Spleen (tissue), 11 donors: ENCODE results near the gene PTGER2. TPM values are rescaled to one million over a fixed set of nuclear protein-coding genes. Genes with fewer than 3 reads are reported as not detected.

ENCODE experiments used
- DNase-seq: peaks from one replicate; pipeline ENCODE4 v3.0.0-alpha.2; 2020
- H3K27ac ChIP-seq, 8 donors: fragments of 200-600 bp; sonication (generic) in 7 of 8; 1 replicate in 4 of 8; 2 replicates in 4 of 8; pipeline versions ENCODE4 v1.5.0 to v1.8.0; 2016 to 2021; ENCODE audit warnings: inconsistent platforms in 4 of 8, mild to moderate bottlenecking in 4 of 8, moderate library complexity in 1 of 8
- H3K27me3 ChIP-seq, 7 donors: fragments of 200-600 bp; sonication (generic) in 6 of 7; replicated peaks in 1 of 7; 1 replicate in 4 of 7; 2 replicates in 3 of 7; pipeline versions ENCODE4 v1.5.0 to v1.8.0; 2016 to 2021; ENCODE audit warnings: inconsistent platforms in 3 of 7, mild to moderate bottlenecking in 1 of 7
- H3K36me3 ChIP-seq, 6 donors: fragments of 200-600 bp; sonication (generic) in 5 of 6; 1 replicate in 4 of 6; 2 replicates in 2 of 6; pipeline versions ENCODE4 v1.5.0 to v1.8.0; 2016 to 2021; ENCODE audit warnings: inconsistent platforms in 2 of 6
- H3K4me1 ChIP-seq, 6 donors: fragments of 200-600 bp; sonication (generic) in 5 of 6; 1 replicate in 3 of 6; 2 replicates in 3 of 6; pipeline versions ENCODE4 v1.5.0 to v1.8.0; 2016 to 2021; ENCODE audit warnings: inconsistent platforms in 3 of 6
- H3K4me3 ChIP-seq, 8 donors: fragments of 200-600 bp; sonication (generic) in 7 of 8; 1 replicate in 4 of 8; 2 replicates in 4 of 8; pipeline versions ENCODE4 v1.5.0 to v1.8.0; 2016 to 2021; ENCODE audit warnings: inconsistent platforms in 4 of 8, mild to moderate bottlenecking in 4 of 8, moderate library complexity in 2 of 8
- H3K9me3 ChIP-seq, 8 donors: fragments of 200-600 bp; sonication (generic) in 7 of 8; 1 replicate in 4 of 8; 2 replicates in 4 of 8; pipeline versions ENCODE4 v1.5.0 to v1.8.0; 2016 to 2021; ENCODE audit warnings: inconsistent platforms in 4 of 8
- CTCF ChIP-seq, 11 experiments: fragments of 200-600 bp in 7 of 11; fragments of 450-650 bp in 4 of 11; sonication (generic) in 4 of 11; IDR thresholded peaks in 8 of 11; conservative IDR thresholded peaks in 3 of 11; 1 replicate in 7 of 11; 2 replicates in 4 of 11; pipeline versions ENCODE4 v1.4.0 to v1.8.0; 2016 to 2021; ENCODE audit warnings: antibody characterized with exemption in 11 of 11, inconsistent platforms in 4 of 11, mild to moderate bottlenecking in 1 of 11
- POLR2A ChIP-seq, 3 donors: fragments of 450-650 bp; IDR thresholded peaks; one replicate each; pipeline ENCODE4 v1.5.1; 2017; ENCODE audit warnings: antibody characterized with exemption in 3 of 3, mild to moderate bottlenecking in 1 of 3
- POLR2AphosphoS5 ChIP-seq, 3 donors: sonication (generic); formaldehyde crosslinking; IDR thresholded peaks; one replicate each; pipeline ENCODE4 v1.5.1; 2017; ENCODE audit warnings: antibody characterized with exemption in 3 of 3
- WGBS, 5 donors: extraction: QIAGEN DNeasy Blood & Tissue Kit in 3 of 5; methylation state at CpG; one replicate each; pipeline versions ENCODE4 v1.1.5 to v1.1.7; 2013 to 2018; 5-methylcytosine and 5-hydroxymethylcytosine counted together
- intact Hi-C: fragments of 100-400 bp; cut with DNase I; formaldehyde crosslinking; loops from one replicate; pipeline ENCODE4 v1.15.0; 2023; ENCODE audit warnings: low total_unique reads
- polyA plus RNA-seq, 3 donors: library from polyadenylated mRNA; stranded (reverse); fragments of 200-250 nt; gene quantifications; one replicate each; pipeline ENCODE4 v1.2.1, GENCODE V29; 2013
- total RNA-seq, 7 donors: library from RNA; depleted of rRNA in 3 of 7; stranded (reverse); fragments of >200 nt in 3 of 7; fragmentation: NEBNext Ultra II Directional in 4 of 7; extraction: Animal tissue kit (Norgen Biotek cat#: 25700) in 4 of 7; gene quantifications; one replicate each; pipeline versions ENCODE4 v1.1.0 to v1.2.1, GENCODE V29; 2016 to 2021
- donor health status: healthy with polysubstance abuse.
- donor health status: DM: no; HTN: no; CAD: no; lungs with moderate emphysema.
- donor health status: DM: no; HTN: no; CAD: no.
- donor health status: Bipolar disorder and iron deficiency.
- donor health status: healthy.
- donor health status: DM: no; HTN: no; CAD: no.
- donor health status: DM: yes; HTN: yes; CAD: no.

PTGER2 gene
- total and polyA plus RNA-seq, 10 donors: 1.5 to 44.7 (median 15.6) TPM

GRCh38 chr14:52366796-52367315 is 52.7 kb downstream of the PTGER2 start:
- TF ChIP-seq POLR2A (IDR thresholded peaks at IDR 0.05) (no peak), CTCF (IDR thresholded peaks at IDR 0.05 in 8 of 11, conservative IDR thresholded peaks at IDR 0.05 in 3 of 11) (no peak), POLR2AphosphoS5 (IDR thresholded peaks at IDR 0.05) (no peak)
- Histone ChIP-seq H3K36me3 (no peaks in the 10 kb centered on the region), H3K9me3 (no peaks in the 10 kb centered on the region), H3K4me3 (no peak overlapping the region), H3K27ac (no peak overlapping the region), H3K4me1 (peaks cover 0 to 9% (median 0%) of the 10 kb centered on the region in 6 donors), H3K27me3 (no peaks in the 10 kb centered on the region)
- intact Hi-C loops: no loop called here
- DNase-seq: no peak
- WGBS, 5 donors: 54 to 79% (median 56%) methylated on average over 3 of the region's 3 CpGs

GRCh38 chr14:52369305-52369801 is 55.2 kb downstream of the PTGER2 start:
- Histone ChIP-seq H3K4me3 (no peak overlapping the region), H3K9me3 (peaks cover 0 to 14% (median 0%) of the 10 kb centered on the region in 8 donors), H3K27me3 (no peaks in the 10 kb centered on the region), H3K4me1 (peaks cover 0 to 2% (median 0%) of the 10 kb centered on the region in 6 donors), H3K27ac (no peak overlapping the region), H3K36me3 (no peaks in the 10 kb centered on the region)
- no peak for DNase-seq
- TF ChIP-seq POLR2AphosphoS5 (IDR thresholded peaks at IDR 0.05) (no peak), POLR2A (IDR thresholded peaks at IDR 0.05) (no peak), CTCF (IDR thresholded peaks at IDR 0.05 in 8 of 11, conservative IDR thresholded peaks at IDR 0.05 in 3 of 11) (no peak)
- intact Hi-C loops: no loop called here
- 77 to 95% (median 88%) methylated on average over 3 of the region's 3 CpGs for WGBS, 5 donors

GRCh38 chr14:52370406-52370935 is 56.4 kb downstream of the PTGER2 start:
- WGBS, 5 donors: 90 to 96% (median 94%) methylated on average over 4 of the region's 4 CpGs
- DNase-seq: no peak
- intact Hi-C loops: no loop called here

More at GRCh38 chr14:52370406-52370935, 56.4 kb downstream of the PTGER2 start:
- Histone ChIP-seq H3K36me3 (no peaks in the 10 kb centered on the region), H3K27me3 (no peaks in the 10 kb centered on the region), H3K4me1 (no peaks in the 10 kb centered on the region), H3K4me3 (no peak overlapping the region), H3K27ac (no peak overlapping the region), H3K9me3 (peaks cover 0 to 14% (median 0%) of the 10 kb centered on the region in 8 donors)
- TF ChIP-seq CTCF (IDR thresholded peaks at IDR 0.05 in 8 of 11, conservative IDR thresholded peaks at IDR 0.05 in 3 of 11): no peak
- TF ChIP-seq POLR2AphosphoS5 (IDR thresholded peaks at IDR 0.05): no peak
- TF ChIP-seq POLR2A (IDR thresholded peaks at IDR 0.05): no peak
